ENCODE measurements around the gene NBPF1. TPM values are rescaled to one million over a fixed set of nuclear protein-coding genes. Genes with fewer than 3 reads are reported as not detected.
"Not testable (repeated sequence)": the region's sequence is repeated elsewhere in the genome, so short reads cannot be mapped to it uniquely, and the experiment has no call there.

NBPF1 gene
- polyA plus RNA-seq (ENCODE audit: insufficient read length in 3 of 3) = 100 to 1,000 TPM in 1 of 3 donors, 10 to 100 TPM in 2; 67.7 to 126 (median 88.9) TPM

- peak; percentile 100 for DNase-seq (ENCODE audit: low read depth in 3 of 3, low spot score in 2 of 3)
These were observed at the start of gene NBPF1 for GRCh38 chr1:16613185-16614147. Gene NBPF1, minus strand, starts transcription at chr1:16613564.

DNA sequence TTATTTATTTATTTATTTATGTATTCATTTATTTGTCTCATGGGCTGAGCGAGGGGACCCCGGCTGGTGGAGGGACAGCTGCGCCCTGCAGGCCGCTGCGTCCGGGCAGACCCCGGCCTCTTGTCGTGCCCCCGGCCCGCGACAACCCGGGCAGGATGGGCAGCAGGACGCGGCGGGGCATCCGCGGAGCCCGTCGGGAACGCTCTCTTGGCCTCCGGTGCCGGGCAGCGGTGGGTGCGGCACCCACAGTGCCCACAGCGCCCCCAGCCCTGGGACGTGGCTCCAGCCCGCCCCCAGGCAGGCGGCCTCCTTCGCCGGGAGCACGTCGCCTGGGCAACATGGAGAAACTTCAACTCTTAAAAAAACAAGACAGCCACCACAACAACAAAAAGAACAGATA lies 44.9 kb upstream of the NBPF1 start:
- DNase-seq (ENCODE audit: low read depth in 3 of 3, low spot score in 2 of 3) = not testable (repeated sequence)

DNA sequence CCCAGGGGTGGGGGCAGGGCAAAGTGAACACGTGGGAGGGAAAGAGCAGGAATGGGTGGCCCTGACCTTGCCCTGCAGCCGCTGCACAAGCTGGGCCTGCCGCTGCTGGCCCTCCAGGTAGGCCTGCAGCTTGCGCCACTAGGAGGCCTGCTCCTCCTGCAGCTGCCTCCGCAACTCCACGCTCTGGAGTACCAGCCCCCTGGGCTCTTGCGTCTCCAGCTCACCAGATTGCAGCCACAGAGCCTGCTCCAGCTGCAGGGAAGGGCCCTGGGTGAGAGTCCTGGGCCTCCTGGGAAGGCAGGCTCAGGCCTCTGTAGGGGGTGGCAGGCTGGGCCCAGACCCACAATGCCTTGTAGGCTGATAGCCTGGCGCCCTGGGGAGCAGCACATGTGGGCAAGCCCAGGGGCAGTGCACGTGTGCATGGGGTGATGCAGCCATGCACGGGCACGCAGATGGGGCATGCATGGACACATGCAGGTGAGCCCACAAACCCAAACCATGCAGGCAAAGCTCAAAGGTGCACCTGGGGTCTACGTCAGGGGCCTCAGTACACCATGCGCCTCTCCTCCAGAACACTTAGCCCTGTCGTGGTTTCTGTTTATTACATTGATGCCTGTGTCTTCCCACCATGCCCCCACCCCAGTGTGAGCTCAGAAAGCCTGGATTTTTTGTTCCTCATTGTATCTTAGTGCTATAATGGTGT lies 43.8 kb upstream of the NBPF1 start:
- not testable (repeated sequence) for DNase-seq (ENCODE audit: low read depth in 3 of 3, low spot score in 2 of 3)

DNA sequence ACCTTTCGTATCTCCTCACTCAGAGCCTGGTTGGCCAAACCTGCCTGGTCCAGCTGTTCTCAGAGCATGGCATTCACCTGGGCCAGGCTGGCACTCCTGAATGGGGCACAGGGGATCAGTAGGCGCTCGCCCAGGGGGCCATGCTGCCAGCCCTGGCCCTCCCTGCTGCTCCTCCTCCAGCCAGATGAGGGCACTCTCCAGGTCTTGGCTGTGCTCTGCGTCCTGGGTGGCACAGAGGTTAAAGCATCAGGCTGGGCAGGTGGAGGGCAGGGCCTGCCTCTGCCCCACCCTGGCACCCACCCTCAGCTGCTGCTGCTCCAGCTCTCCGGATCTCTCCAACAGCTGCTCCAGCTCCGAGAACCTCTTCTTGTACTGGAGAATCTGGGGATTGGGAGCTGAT lies 43.2 kb upstream of the NBPF1 start:
- not testable (repeated sequence) for DNase-seq (ENCODE audit: low read depth in 3 of 3, low spot score in 2 of 3)

DNA sequence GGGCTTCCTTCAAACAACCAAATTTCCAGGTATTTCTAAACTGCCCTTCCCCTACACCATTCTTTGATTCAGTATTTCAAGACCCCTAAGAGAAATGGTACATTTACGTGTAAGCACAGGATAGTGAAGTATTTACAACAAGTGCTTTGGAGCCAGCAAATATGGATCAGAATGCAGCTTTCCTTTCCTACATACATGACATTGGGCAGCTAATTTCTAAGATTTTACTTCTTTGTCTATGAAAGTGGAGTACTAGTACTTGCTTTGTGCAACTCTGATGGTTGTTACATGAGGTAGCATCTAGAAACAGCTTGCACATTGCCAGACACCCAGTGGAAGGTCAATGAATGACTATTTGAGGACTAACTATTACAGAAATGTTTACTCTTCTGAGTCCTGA lies 38.2 kb upstream of the NBPF1 start:
- DNase-seq (ENCODE audit: low read depth in 3 of 3, low spot score in 2 of 3) = not testable (repeated sequence)

GRCh38 chr1:16649960-16650359 lies 36.6 kb upstream of the NBPF1 start:
- not testable (repeated sequence) for DNase-seq (ENCODE audit: low read depth in 3 of 3, low spot score in 2 of 3)

GRCh38 chr1:16649390-16649789 lies 36.0 kb upstream of the NBPF1 start:
- DNase-seq (ENCODE audit: low read depth in 3 of 3, low spot score in 2 of 3) = not testable (repeated sequence)

GRCh38 chr1:16648756-16649155 lies 35.4 kb upstream of the NBPF1 start:
- DNase-seq (ENCODE audit: low read depth in 3 of 3, low spot score in 2 of 3) = not testable (repeated sequence)

DNA sequence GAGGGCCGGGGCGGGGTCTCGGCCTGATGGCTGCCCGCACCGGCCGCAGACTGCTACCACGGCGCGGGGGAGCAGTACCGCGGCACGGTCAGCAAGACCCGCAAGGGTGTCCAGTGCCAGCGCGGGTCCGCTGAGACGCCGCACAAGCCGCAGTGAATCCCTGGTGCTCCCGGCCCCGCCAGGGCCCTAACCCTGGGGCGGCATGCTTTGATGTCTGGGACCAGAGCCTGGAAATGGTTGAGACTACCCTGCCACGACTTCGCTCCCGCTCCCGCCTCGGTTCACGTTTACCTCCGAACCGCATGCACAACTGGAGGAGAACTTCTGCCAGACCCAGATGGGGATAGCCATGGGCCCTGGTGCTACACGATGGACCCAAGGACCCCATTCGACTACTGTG lies 34.9 kb upstream of the NBPF1 start:
- DNase-seq (ENCODE audit: low read depth in 3 of 3, low spot score in 2 of 3) = not testable (repeated sequence)

GRCh38 chr1:16647179-16648176 lies 34.1 kb upstream of the NBPF1 start:
- DNase-seq (ENCODE audit: low read depth in 3 of 3, low spot score in 2 of 3) = not testable (repeated sequence)

GRCh38 chr1:16646716-16647115 lies 33.4 kb upstream of the NBPF1 start:
- DNase-seq (ENCODE audit: low read depth in 3 of 3, low spot score in 2 of 3) = not testable (repeated sequence)

GRCh38 chr1:16646061-16646664 lies 32.8 kb upstream of the NBPF1 start:
- not testable (repeated sequence) for DNase-seq (ENCODE audit: low read depth in 3 of 3, low spot score in 2 of 3)

DNA sequence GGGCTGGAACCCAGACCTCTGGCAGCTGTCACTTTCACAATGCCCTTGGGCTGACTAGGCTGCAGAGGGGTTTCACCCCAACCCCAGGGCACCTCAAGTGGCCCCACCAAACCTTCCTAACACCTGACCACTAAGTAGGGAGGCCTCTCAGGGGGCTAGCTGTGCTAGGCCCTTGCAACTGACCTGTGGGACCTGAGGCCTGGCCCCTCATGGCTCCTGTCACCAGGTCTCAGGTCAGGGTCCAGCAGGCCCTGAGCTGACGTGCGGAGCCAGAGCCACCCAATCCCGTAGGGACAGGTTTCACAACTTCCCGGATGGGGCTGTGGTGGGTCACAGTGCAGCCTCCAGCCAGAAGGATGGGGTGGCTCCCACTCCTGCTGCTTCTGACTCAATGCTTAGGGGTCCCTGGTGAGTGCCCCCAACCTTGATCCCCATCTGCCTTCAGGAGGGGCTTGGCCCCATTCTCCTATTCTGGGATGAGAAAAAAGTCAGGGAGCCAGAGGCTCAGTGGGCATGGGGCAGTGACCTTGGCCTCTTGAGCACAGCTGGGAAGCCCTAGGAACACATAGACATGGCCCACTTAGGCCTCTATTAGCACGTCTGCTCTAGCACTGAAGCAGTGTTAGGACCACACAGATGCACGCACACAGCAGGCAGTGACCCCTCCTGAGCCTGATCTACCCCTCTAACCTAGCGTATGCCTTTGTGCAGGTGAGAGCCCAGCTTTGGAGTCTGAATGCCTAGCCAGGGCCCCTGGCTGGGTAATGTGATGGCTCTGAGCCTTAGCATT lies 32.1 kb upstream of the NBPF1 start:
- DNase-seq (ENCODE audit: low read depth in 3 of 3, low spot score in 2 of 3) = not testable (repeated sequence)

DNA sequence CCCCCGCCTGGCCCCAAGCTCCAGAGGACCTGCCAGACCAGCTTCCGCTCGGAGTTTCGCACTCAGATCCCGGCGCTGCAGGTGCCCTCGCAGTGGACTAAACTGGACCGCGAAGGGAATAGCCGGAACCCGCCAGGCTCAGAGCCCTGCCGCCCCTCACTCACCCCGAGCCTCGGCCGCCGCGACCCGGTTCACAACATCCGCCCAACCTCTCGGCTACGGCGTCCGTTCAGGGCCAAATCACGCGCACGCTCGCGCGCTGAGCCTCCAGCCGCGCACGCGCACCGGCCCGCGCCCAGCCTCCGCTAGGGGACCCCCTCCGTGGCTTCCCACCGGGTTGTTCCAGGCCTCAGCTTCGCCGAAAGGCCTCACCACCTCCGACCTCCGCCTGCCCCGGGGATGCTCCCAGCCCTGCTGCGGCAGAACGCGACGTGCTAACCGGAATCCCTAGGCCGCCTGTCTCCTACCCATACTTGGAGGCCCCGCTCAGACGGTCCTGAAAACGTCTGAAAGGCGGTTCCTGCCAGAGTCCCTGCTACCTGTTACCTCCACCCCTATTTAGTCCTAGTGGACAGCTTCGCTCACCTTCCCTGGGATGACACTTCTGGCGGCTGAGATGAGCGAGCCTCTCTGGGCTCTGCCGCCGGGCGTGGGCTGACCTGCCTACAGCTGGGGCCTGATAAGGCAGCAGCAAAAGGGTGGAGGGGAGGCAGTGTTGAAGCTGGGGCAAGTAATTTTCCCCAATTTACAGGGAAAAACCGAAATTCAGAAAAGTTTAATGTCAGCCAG lies 31.3 kb upstream of the NBPF1 start:
- peak; percentile 98 to 100 (median 100) for DNase-seq (ENCODE audit: low read depth in 3 of 3, low spot score in 2 of 3)

DNA sequence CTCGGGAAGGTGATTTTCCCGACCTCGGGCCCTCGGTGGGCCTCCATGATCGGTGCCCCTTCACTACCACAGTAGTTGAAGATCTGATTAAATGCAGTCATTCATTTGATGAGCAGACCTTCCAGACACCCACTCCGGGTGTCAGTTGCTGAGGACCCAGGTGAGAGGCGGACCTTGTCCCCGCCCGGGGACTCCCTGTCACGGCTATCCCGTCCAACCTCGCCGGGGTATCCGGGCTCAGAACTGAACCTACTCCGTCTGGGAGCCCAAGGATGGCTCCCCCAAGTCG lies 30.8 kb upstream of the NBPF1 start:
- no peak for DNase-seq (ENCODE audit: low read depth in 3 of 3, low spot score in 2 of 3)

DNA sequence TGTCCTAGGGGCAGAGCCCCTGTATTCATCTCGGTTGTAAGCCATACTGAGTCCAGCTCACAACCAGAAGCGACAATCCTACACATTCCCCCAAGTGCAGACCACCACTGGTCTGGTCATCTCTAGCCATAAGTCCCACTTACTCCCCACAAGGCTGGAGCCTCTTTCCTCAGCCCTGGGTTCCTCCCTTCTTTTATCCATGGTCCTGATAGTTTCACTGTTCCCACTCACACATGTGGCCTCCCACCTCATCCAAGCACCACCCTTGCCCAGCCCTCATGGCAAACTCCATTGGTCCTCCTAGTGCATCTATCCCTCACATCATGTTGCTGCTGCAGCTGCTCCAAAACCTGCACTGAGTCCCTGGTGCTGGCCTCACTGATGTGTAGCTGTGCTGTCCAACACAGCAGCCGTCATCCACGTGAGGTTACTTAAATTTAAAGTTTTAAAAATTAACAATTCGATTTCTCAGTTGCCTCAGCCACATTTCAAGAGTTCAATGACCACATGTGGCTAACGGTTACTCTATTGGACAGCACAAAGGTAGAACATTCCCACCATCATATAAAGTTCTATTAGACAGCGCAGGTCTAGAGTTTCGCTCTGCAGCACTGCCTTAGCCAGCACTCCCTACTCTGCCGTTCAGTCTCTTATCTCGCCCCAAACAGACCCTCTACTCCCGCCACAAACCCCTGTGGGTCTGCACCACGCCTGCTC lies 30.3 kb upstream of the NBPF1 start:
- DNase-seq (ENCODE audit: low read depth in 3 of 3, low spot score in 2 of 3) = not testable (repeated sequence)

DNA sequence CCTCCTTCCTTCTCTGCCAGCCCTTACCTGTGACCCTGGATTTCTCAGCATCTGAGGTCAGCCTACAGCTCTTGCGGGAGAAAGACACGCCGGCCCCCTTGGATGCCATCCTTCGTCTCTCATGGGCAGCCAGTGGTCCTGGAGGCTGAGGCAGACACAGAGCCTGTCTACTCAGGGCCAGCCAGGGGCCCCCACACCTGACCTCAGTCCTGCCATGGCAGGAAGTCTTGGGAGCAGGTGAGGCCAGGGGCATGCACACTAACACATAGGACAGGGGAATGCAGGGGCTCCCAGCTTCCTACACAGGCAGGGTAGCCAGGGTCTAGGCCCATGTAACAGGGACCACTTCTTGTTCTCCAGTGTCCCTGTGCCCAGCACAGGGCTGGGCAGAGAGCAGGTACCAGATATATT lies 29.6 kb upstream of the NBPF1 start:
- not testable (repeated sequence) for DNase-seq (ENCODE audit: low read depth in 3 of 3, low spot score in 2 of 3)

Measured in right renal cortex interstitium (tissue), 3 donors.